Measurements from ENCODE around the gene ACADVL. TPM values are rescaled to one million over a fixed set of nuclear protein-coding genes. Genes with fewer than 3 reads are reported as not detected.
A peak's percentile ranks its signal among the peaks of the same experiment; 100 is the strongest.

Gene ACADVL
- total RNA-seq, 4 donors from 2014 or later: 250 to 662 (median 544) TPM

GRCh38 chr17:7237266-7237760, 17.6 kb downstream of the ACADVL start:
- H3K4me3 ChIP-seq: peak overlapping the region; percentile 69 to 99 (median 94)
- 35% methylated on average over 6 of the region's 6 CpGs for WGBS
- H3K27ac ChIP-seq (replicated peaks in 1 of 4): peak overlapping the region; percentile 89 to 97 (median 96)
- TF ChIP-seq POLR2A (IDR thresholded peaks at IDR 0.05; ENCODE audit: low read depth) (no peak), POLR2AphosphoS5 (IDR thresholded peaks at IDR 0.05) (no peak), EP300 (IDR thresholded peaks at IDR 0.05) (no peak), CTCF (IDR thresholded peaks at IDR 0.05) (no peak)
- H3K4me1 ChIP-seq: peaks cover 43 to 70% (median 68%) of the 10 kb centered on the region in 4 donors
- no peaks in the 10 kb centered on the region for H3K9me3 ChIP-seq
- peaks cover 13 to 37% (median 32%) of the 10 kb centered on the region in 4 donors for H3K36me3 ChIP-seq
- no peaks in the 10 kb centered on the region for H3K27me3 ChIP-seq
- intact Hi-C loops (cut with DNase I): no loop called here
- DNase-seq (ENCODE audit: extremely low spot score): no peak

GRCh38 chr17:7237761-7238419, 18.2 kb downstream of the ACADVL start:
- Histone ChIP-seq H3K27ac (replicated peaks in 1 of 4) (peak overlapping the region; percentile 89 to 97 (median 96)), H3K36me3 (peaks cover 13 to 37% (median 32%) of the 10 kb centered on the region in 4 donors), H3K27me3 (no peaks in the 10 kb centered on the region), H3K9me3 (no peaks in the 10 kb centered on the region), H3K4me1 (peaks cover 38 to 64% (median 62%) of the 10 kb centered on the region in 4 donors), H3K4me3 (peak overlapping the region; percentile 69 to 99 (median 94))
- no peak for DNase-seq (ENCODE audit: extremely low spot score)
- 0% methylated on average over 10 of the region's 73 CpGs for WGBS
- intact Hi-C loops (cut with DNase I): no loop called here
- TF ChIP-seq EP300 (IDR thresholded peaks at IDR 0.05) (no peak), POLR2AphosphoS5 (IDR thresholded peaks at IDR 0.05) (peak; percentile 11 to 30), CTCF (IDR thresholded peaks at IDR 0.05) (no peak), POLR2A (IDR thresholded peaks at IDR 0.05; ENCODE audit: low read depth) (no peak)

GRCh38 chr17:7238420-7239090, 18.8 kb downstream of the ACADVL start:
- WGBS: under 1% methylated on average over 31 of the region's 39 CpGs
- TF ChIP-seq POLR2AphosphoS5 (IDR thresholded peaks at IDR 0.05): no peak
- TF ChIP-seq CTCF (IDR thresholded peaks at IDR 0.05): no peak
- TF ChIP-seq POLR2A (IDR thresholded peaks at IDR 0.05; ENCODE audit: low read depth): no peak
- TF ChIP-seq EP300 (IDR thresholded peaks at IDR 0.05): no peak
- Histone ChIP-seq H3K9me3 (no peaks in the 10 kb centered on the region), H3K27me3 (no peaks in the 10 kb centered on the region), H3K27ac (replicated peaks in 1 of 4) (peak overlapping the region; percentile 89 to 97 (median 96)), H3K36me3 (peaks cover 13 to 37% (median 32%) of the 10 kb centered on the region in 4 donors), H3K4me1 (peaks cover 37 to 63% (median 61%) of the 10 kb centered on the region in 4 donors), H3K4me3 (peak overlapping the region; percentile 69 to 99 (median 94))
- intact Hi-C loops (cut with DNase I): no loop called here
- DNase-seq (ENCODE audit: extremely low spot score): no peak

GRCh38 chr17:7239091-7240027, 19.6 kb downstream of the ACADVL start, which contains the start of gene PHF23:
Gene PHF23, minus strand, starts transcription at chr17:7239457. Its CDS starts 178 bp downstream, at chr17:7239279.
- intact Hi-C loops (cut with DNase I): no loop called here
- Histone ChIP-seq H3K27me3 (no peaks in the 10 kb centered on the region), H3K4me1 (peaks cover 41 to 68% (median 65%) of the 10 kb centered on the region in 4 donors), H3K36me3 (peaks cover 19 to 44% (median 40%) of the 10 kb centered on the region in 4 donors), H3K27ac (replicated peaks in 1 of 4) (peak within 1 kb of the TSS; percentile 97 to 99 (median 97)), H3K4me3 (peak within 1 kb of the TSS; percentile 94 to 99 (median 96)), H3K9me3 (no peaks in the 10 kb centered on the region)
- TF ChIP-seq EP300 (IDR thresholded peaks at IDR 0.05) (no peak), POLR2A (IDR thresholded peaks at IDR 0.05; ENCODE audit: low read depth) (peak; percentile 43), POLR2AphosphoS5 (IDR thresholded peaks at IDR 0.05) (peak; percentile 79 to 92), CTCF (IDR thresholded peaks at IDR 0.05) (peak in 1 of 3 experiments; percentile 22)
- under 1% methylated on average over 56 of the region's 72 CpGs for WGBS
- peak; percentile 100 for DNase-seq (ENCODE audit: extremely low spot score)

Data from esophagus muscularis mucosa (tissue), 4 donors.